Stimulated activated CD4-positive, alpha-beta T cell treated with anti-CD3 and anti-CD28 coated beads, Interleukin-4, amount 100 ng/mL, for 48 hours (primary cell): ENCODE results near the gene CD68.
"Not testable (repeated sequence)": the region's sequence is repeated elsewhere in the genome, so short reads cannot be mapped to it uniquely, and the experiment has no call there.

Source experiments
- DNase-seq, 2 donors: peaks; one replicate each; pipeline ENCODE4 v3.0.0-alpha.2; 2020; ENCODE audit warnings: low read depth in 2 of 2

The CD68 gene

DNA sequence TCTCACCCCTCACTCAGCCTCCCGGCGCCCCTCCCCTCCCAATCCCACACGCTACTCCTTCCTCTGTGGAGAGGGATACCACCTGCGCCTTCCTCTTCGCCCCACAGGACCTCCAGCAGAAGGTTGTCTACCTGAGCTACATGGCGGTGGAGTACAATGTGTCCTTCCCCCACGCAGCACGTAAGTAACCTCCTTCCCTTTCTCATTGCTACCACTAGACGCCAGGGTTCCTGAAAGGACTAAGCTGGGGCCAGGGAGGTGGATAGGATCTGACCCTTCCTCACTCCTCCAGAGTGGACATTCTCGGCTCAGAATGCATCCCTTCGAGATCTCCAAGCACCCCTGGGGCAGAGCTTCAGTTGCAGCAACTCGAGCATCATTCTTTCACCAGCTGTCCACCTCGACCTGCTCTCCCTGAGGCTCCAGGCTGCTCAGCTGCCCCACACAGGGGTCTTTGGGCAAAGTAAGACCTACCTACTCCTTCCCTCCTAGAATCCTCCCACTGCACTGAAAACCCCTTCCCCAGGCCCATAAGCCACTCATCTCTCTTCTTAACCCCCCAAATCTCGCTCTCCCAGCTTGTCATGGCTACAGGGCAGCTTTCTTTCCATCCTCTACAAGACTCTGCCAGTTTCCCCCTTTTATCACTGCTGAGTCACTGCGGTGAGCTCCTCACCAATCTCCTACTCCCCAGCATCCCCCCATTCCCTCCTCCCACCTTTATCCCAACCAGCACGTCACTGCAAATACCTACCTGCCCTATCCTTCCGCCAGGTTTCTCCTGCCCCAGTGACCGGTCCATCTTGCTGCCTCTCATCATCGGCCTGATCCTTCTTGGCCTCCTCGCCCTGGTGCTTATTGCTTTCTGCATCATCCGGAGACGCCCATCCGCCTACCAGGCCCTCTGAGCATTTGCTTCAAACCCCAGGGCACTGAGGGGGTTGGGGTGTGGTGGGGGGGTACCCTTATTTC lies 1.5 kb downstream of the CD68 start:
- DNase-seq: no peak

DNA sequence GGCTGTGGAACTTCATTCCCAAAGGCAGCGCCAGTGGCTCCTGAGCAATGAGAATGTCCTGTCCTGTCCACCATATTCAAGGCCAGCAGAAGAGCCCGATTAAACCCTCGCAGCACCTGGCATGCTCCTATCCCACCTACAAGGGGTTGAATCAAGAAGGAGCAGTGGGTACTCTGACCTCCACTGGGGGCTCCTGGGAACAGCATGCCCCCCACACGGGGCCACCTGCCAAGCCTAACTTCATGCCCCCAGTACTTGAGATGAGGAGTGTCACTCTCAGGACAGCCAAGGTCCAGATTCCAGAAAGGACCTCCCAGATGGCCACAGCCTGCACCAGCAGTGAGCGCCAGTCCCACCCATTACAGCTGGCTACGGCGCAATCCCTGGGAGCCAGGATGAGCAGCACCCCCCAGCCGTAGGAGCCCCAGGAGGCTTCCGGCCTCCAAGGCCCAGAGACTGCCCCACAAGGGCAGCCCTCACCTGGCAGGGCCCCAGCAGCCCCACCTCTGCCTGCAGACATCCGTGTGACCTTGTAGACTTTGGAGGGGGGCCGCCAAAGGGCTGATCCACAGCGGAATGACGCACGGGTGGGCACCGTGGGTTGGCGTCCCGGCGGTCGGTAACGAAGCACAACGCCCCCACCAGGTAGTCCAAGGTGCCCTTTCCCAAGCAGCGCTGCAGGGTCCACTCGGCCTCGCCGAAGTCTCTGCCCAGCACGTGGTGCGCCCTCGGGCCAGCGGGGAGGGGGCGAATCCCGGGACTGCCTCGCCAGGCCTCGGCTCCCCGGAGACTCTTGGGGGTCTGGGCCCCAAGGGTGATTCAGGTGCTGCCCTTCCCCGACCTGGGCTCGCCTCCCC lies 3.2 kb downstream of the CD68 start:
- DNase-seq: no peak

DNA sequence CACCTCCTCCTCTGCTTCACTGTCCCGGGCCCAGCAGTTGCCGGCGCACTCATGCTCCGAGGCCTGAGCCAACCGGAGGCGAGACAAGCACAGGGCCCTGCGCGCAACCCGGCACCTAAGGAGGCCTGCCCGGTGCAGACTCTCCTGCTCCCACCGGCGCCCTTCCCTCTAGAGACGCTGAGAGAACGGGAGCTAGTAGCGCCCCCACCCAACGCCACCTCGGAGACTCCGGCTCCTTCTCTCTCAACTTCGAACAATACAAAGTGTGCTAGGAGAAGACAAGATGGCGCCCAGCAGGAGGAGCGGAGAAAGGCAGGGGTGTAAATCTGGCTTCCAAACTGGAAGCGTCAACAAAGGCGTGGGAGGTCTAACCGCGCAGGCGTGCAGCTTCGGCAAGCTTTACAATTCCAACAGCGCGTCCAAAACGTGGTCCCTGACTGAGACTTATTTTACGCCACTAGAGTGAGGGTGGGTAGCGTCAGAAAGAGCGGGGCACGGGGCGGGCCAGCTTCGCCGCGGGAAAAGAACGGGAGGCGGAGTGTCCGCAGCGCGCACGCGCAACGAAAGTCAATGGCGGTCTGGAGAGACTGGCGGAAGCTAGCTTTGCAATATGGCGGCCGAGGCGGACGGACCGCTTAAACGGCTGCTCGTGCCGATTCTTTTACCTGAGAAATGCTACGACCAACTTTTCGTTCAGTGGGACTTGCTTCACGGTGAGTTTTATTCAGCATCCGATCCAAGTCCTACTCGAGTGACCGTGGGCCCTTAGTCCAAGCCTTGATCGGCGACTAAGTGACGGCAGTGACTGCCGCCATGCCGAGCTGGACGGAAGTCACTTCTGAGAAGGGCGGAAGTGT lies 4.0 kb downstream of the CD68 start, which contains the start of gene MPDU1:
Gene MPDU1 (plus strand): TSS at position 600 of the 857 bp plus-strand sequence. CDS start 11 bp downstream, at position 611.
- peak; percentile 92 to 93 for DNase-seq

DNA sequence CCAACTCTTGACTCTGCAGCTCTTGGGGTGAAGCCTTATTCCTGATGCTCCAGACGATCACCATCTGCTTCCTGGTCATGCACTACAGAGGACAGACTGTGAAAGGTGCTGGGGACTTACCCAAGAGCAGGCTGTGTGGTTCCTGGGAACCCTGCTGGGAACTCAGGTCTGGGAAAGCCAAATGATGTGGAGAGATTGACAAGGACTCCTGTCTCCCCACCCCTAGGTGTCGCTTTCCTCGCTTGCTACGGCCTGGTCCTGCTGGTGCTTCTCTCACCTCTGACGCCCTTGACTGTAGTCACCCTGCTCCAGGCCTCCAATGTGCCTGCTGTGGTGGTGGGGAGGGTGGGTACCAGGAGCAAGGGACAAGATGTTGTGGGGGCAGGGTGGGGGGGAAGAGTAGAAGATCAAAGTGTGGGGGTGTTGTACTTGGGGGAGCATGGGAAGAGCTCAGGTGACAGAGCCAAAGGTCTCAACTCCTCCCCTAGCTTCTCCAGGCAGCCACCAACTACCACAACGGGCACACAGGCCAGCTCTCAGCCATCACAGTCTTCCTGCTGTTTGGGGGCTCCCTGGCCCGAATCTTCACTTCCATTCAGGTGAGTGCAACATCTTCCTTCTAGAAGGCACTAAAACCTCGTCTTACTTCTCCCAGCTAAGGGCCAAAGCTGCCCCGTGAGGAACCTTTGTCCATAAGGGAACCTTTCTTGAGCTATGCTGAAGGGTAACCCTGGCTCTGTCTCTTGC lies 7.4 kb downstream of the CD68 start:
- DNase-seq: no peak

DNA sequence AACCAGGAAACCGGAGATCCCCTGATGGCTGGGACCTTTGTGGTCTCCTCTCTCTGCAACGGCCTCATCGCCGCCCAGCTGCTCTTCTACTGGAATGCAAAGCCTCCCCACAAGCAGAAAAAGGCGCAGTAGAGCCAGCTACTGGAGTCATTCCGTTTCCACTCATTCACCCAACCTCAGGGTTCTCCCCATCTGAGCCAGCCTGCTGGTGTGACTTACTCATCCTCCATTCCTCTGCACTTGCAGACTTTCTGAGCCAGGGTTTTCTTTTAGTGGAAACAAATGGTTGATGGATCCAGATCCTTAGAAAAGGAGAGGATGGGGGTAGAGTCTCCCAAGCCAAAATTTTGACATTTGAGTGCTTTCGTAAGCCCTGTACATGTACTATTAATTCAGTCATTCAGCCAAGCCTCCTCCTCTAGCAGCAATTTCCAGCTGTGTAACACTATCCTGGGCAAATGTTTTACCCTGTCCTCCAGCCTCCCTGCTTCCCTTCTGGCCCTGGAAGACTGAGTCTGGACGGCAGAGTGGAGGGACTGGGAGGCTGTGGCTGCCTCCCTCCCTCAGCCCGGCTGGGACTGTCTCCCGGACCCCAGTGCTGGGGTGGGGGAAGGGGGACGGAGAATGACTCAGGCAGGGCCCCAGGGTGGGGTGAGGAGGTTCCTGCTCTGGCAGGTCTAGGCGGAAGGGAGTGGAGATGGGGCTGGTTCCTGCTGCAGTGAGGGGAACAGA lies 8.1 kb downstream of the CD68 start:
- DNase-seq: no peak

DNA sequence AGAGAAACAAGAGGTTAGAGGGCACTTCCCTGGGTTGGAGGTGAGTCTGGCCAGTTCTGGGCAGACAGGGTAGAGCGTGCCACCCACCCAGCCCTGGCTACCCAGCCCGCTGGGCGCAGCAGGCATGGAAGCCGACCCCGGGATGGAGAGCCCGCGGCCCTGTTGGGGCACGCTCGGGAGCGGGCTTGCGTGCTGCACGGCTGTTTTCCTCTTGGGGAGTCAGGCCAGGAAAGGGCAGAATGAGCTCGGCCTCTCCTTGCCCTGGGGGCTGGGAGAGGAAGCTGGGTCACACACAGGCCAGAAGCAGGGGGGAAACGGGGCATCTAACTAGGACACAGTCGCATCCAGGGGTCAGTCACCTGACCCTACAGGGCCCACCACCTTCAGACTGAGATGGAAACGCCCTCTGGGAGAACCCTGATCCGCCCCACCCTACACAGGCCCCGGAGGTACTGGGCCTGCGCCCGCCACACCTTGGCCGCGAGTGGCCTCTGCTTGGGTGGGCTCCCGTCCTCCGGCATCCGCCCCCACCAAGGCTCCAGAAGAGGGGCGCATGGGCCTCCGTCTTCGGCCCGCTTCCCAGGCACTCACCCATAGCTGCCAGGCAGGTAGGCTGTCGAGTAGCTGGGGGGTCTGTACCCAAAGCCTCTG lies 9.2 kb downstream of the CD68 start:
- no peak for DNase-seq

DNA sequence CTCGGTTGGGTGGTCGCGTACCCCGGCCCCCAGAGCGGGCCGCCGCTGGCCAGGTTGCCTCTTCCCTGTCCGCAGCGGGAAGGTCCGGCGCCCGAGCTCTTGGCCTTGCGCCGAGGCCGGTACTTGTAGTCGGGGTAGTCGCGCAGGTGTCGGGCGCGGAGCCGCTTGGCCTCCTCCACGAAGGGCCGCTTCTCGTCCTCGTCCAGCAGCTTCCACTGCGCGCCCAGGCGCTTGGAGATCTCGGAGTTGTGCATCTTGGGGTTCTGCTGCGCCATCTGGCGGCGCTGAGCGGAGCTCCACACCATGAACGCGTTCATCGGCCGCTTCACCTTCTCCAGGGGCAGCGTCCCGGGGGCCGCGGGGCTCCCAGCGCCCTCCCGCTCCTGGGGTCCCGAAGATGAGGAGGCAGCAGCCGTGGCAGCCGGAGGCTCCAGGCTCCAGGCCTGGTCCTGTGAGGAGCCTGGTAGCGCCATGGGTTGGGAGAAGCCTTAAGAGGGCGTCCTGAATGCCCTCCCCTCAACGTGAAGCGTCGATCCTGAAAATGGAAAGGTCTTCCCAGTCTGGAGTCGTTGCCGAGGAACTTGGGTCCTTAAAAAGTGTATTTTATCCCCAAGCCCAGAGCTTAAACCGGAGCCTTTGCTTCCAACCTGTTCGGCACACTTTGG lies 9.9 kb downstream of the CD68 start:
- DNase-seq: peak; percentile 51 to 57

DNA sequence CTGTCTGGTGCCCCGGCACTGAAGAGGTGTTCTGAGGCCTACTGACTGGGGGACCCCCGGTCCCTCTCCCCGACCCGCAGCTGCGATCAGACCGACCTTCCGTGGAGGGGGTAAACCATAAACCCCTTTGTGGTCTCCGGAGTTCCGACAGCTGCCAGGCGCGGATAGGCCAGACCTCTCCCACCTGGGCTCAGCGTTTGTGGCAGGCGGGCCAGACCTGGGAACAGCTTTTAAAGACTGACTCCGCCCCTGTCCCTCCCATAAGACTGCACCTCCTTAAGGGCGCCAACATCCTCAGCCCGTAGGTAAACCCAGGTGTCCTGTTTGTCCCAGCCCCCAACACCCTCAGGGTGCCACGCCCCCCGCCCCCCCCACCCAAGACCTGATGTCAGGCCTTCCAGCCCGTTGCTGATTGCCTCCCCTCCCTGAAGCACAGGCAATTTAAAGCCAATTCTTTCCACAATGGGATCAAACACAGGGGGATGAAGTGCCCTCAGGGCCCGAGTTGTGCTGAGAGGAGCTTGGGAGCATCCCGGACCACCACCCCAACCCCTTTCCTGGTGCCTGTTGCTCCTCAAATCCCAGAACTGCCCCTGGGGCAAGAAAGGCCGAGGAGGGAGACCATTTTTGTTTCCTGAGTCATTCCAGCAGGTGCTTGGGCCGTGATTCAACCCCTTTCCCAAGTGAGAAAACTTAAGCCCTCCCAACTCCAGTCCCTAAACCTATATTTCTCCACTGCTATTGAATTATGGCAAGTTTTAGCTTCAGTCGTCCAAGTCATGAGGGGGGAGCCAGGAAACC lies 10.7 kb downstream of the CD68 start, which contains the start of gene SOX15:
Gene SOX15 (minus strand): TSS at position 204 of the 801 bp plus-strand sequence. CDS start 418 bp downstream, outside the sequence.
- DNase-seq: no peak

DNA sequence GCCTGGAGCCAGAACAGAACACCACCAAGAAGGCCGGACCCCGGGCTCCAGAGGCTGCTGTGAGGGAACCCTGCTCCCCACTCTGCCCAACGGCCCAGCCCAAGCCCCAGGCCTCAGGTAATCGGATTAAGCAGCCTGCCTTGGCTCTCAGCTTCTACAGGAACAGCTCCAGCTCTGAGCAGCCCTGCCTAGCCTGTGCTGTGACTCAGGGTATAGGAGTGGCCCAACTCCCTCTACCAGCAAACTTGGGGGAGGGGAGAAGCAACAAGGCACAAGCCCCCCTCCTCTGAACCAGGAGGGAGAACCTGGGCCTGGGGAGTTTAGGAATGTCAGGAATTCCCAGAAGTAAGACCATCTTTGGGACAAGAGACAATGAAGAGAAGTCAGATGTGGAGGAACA lies 11.3 kb downstream of the CD68 start:
- no peak for DNase-seq

DNA sequence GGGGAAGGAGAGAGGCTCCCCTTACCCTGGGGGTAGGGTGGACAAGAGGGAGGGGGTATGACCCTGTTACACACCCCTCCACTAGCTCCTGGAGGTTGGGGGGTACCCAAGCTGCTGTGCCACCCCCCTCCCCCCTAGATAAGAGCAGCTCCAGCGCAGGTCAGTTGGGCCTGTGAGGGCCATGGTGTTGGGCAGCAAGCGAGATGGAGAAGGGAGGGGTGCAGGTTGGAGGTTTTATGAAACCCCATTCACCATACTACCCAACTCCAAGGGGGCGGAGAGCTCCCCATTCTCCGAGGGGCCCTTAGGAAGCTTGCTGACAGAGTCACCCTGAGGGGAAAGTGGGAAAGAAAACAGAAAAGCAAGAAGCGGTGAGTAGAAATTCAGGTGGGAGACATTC lies 12.2 kb downstream of the CD68 start:
- no peak for DNase-seq

DNA sequence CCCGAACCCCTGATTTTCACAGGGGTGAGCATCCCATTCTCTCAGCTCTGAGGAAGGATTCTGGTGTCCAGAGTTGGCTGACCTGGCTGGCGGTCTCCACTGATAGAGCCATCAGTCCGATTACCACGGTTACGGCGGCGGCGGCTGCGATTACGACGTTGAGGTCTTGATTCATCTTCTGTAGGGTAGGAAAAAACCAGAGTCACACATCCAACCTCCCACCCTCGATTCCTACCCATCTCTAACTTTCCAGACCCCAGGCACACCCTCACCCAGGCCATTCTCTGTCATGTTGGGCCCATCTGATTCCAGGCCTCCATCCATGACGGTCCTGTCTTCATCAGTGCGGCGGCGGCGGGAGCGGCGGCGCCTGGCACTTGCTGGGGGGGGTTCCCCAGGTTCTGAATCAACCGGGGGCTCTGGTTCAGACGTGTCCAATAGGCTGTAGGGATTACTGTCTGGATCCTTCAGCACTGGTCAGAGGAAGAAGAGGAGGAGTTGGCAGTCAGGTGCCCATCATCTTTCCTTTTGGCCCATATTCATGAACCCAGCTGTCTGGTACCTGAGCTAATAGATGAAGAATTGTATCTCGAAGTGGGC lies 13.1 kb downstream of the CD68 start:
- DNase-seq: no peak

DNA sequence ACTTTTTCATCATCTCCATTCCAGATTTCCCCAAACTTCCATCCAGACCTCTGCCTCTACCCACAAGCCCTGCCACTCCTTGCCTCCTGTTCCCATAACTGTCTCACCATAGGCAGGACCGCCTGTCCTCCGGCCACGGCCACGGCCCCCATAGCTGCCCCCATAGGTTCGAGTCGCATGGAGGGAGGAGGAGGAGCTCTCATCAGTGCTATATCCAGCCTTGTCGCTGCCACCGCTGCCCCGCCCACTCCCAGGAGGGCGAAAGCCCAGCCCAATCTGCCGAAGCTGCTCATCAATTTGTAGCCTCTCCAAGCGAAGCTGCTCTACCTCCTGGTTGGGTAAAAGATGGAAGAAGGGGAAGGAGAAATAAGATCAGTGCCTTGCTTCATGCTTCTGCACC lies 13.9 kb downstream of the CD68 start:
- no peak for DNase-seq

DNA sequence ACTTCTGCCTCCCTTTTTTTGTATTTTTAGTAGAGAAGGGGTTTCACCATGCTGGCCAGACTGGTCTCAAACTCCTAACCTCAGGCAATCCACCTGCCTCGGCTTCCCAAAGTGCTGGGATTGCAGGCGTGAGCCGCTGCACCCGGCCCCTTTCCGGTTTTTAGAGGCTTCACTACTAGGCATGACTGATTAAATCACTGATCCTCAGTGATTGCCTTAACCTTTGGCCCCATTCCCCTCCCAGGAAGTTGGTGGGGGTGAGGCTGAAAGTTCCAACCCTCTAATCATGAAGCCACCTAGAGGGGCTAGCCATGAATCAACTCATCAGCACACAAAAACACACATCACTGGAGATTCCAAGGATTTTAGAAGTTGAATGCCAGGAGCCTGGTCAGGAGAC lies 18.1 kb downstream of the CD68 start:
- DNase-seq: not testable (repeated sequence)

DNA sequence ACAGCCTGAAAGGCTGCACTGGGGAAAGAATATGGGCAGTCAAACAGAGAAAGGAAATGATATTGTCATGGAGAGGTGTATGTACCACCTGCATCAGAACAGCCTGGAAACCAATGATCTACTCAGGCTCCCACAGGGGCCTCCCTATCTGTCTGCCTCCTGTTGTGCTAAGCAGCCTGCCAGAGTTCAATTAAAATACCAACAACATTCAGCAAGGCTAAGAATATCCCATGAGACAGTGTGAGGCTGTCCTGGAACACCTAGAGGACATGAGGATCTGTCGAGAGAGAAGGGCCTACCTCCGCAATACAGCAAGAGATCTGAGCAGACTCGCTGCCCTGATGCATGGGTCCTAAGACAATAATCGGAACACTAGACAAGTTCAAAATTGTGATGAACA lies 26.8 kb downstream of the CD68 start:
- no peak for DNase-seq

DNA sequence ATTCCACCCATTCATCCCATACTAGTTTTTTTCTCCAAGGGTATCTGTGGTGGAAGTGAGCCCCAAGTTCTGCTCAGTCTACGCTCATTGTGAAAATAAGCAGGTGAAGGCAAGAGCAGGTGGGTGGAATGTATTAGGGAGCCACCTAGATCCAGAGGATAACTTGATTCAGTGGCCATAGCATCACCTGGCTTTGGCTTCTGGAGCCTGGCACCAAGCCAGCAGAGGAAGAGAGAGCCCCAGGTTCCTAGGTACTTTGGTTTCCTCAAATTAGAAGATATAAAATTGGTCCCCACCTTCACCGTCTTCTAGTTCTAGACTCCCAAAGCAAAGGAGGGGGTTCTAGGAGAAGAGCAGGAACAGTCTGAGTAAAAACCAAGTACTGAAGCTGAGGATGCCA lies 31.2 kb downstream of the CD68 start:
- no peak for DNase-seq

DNA sequence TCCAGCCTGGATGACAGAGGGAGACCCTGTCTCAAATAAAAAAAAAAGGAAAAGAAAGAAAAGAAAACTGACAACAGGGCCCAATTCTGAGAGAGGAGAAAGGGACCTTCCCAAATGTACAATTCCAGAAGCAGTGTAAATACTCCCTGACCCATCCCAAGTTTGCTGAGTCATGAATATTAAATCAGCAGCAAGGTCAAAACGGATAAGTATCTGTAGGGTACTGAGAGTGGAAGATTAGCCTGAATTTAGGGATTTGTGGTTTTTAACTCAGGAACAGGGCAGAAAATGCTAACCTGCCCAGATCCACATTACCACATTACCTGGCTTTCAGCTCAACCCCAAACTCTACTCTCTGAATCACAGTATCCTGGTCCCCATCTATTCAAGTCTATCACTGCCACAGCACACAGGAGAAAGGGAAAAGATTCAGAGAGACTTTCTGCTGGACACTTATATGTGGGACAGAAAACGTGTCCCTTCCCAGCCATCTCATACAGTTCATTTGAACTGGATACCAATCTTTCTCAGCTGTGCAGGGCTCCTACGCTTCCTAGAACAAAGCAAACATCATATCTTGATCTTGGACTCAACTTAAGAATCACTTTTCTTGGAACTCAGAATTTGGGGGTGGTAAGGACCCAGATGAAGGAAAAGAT lies 32.3 kb downstream of the CD68 start:
- DNase-seq: no peak

DNA sequence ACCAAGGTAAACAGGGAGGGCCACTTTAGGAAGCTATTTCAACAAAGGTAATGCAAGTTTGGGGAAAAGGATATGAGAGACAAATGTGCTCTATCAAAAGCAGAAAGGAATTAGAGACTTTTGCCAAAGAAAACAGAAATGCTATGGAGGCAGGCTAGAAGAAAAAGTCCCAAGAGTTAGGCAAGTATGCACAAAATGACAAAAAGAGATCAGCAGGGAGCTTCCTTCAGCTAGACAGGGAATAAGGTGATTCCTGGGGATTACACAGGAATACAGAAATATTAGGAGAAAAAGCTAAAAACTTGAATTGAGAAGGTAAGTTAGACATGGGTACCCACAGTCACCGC lies 32.8 kb downstream of the CD68 start:
- no peak for DNase-seq
